ENCODE data around the gene AAGAB. TPM values are rescaled to one million over a fixed set of nuclear protein-coding genes. Genes with fewer than 3 reads are reported as not detected.
"Not testable (repeated sequence)": the region's sequence is repeated elsewhere in the genome, so short reads cannot be mapped to it uniquely, and the experiment has no call there.

The AAGAB gene
- total and polyA plus RNA-seq, 2 donors (not counting 1 experiment from before 2014, with no cell fraction given): 9.4 to 25.0 TPM

DNA sequence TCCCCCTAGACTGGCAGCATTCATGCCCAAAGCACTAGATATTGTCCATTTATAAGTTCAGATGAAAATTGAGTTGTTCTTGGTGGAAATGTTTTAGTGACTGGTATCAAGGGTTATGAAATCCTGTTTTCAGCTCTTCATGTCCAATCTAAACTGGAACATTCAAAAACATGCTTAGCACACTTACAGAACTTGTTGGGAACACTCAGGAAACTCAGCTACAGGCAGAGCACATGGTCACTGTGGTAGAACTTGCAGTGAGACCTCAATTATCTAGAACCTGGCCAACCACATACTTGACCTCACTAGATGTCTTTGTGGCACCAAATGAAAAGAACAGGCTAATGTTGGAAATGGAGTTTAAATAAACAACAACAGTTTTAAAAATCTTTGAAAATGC, 100.2 kb downstream of the AAGAB start:
- Histone ChIP-seq H3K4me2 (replicated peaks; ENCODE audit: low read depth, low read length, poor library complexity, severe bottlenecking) (no peak overlapping the region), H3K9ac (ENCODE audit: low read length) (no peak overlapping the region), H4K20me1 (ENCODE audit: control insufficient read depth, insufficient read depth, low read length, poor library complexity, severe bottlenecking) (peaks cover 78% of the 10 kb centered on the region), H3K79me2 (ENCODE audit: control insufficient read depth, insufficient read depth, low read length) (peaks cover 97% of the 10 kb centered on the region), H3K36me3 (replicated peaks in 1 of 2; ENCODE audit: control extremely low read depth in 1 of 2, control insufficient read depth in 1 of 2, extremely low read depth in 1 of 2, insufficient read depth in 2 of 2, low read length in 1 of 2) (peaks cover 3 to 24% of the 10 kb centered on the region in 2 experiments), H3K9me3 (ENCODE audit: control extremely low read depth in 1 of 3, control insufficient read depth in 2 of 3, insufficient read depth in 1 of 3, low read length in 2 of 3) (no peaks in the 10 kb centered on the region), H3K27me3 (replicated peaks in 1 of 4; ENCODE audit: control extremely low read depth in 1 of 4, control insufficient read depth in 3 of 4, insufficient read depth in 4 of 4, low read length in 3 of 4) (no peaks in the 10 kb centered on the region), H3K4me1 (ENCODE audit: control insufficient read depth in 2 of 2, insufficient read depth in 2 of 2, low read length in 2 of 2) (peaks cover 37 to 52% of the 10 kb centered on the region in 2 donors), H3K27ac (ENCODE audit: low read length in 2 of 2) (no peak overlapping the region), H3K4me3 (ENCODE audit: control extremely low read depth in 1 of 5, extremely low read depth in 1 of 5, insufficient read depth in 1 of 5, low read depth in 2 of 5, low read length in 4 of 5) (no peak overlapping the region), H2AFZ (ENCODE audit: insufficient read depth, low read depth, low read length, poor library complexity, severe bottlenecking) (no peak overlapping the region)
- intact Hi-C loops (cut with micrococcal nuclease): loop anchor here (2.0 kb wide), 1 partner anchor 19 kb away; no protein-coding TSS in a partner anchor
- ChIA-PET CTCF (no interaction called here), POLR2A (no interaction called here)
- no peak for ATAC-seq (ENCODE audit: low read depth)
- TF ChIP-seq EZH2 (IDR thresholded peaks at IDR 0.05; ENCODE audit: borderline replicate concordance, insufficient read depth, low read depth, low read length, poor library complexity, severe bottlenecking): no peak
- TF ChIP-seq, protein P1, sequence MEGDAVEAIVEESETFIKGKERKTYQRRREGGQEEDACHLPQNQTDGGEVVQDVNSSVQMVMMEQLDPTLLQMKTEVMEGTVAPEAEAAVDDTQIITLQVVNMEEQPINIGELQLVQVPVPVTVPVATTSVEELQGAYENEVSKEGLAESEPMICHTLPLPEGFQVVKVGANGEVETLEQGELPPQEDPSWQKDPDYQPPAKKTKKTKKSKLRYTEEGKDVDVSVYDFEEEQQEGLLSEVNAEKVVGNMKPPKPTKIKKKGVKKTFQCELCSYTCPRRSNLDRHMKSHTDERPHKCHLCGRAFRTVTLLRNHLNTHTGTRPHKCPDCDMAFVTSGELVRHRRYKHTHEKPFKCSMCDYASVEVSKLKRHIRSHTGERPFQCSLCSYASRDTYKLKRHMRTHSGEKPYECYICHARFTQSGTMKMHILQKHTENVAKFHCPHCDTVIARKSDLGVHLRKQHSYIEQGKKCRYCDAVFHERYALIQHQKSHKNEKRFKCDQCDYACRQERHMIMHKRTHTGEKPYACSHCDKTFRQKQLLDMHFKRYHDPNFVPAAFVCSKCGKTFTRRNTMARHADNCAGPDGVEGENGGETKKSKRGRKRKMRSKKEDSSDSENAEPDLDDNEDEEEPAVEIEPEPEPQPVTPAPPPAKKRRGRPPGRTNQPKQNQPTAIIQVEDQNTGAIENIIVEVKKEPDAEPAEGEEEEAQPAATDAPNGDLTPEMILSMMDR (IDR thresholded peaks at IDR 0.05): no peak
- Mint-ChIP-seq H3K4me3 (no peak overlapping the region), H3K4me1 (peaks cover 77% of the 10 kb centered on the region), H3K27me3 (no peaks in the 10 kb centered on the region), H3K27ac (no peak overlapping the region), H3K9me3 (ENCODE audit: insufficient read depth) (no peaks in the 10 kb centered on the region)
- no peak for DNase-seq

GRCh38 chr15:67153044-67153443, 101.4 kb downstream of the AAGAB start:
- Mint-ChIP-seq H3K4me1 (peaks cover 82% of the 10 kb centered on the region), H3K27ac (peak overlapping the region; percentile 37)
- H3K4me3 ChIP-seq (ENCODE audit: control extremely low read depth in 1 of 5, extremely low read depth in 1 of 5, insufficient read depth in 1 of 5, low read depth in 2 of 5, low read length in 4 of 5); H2AFZ ChIP-seq (ENCODE audit: insufficient read depth, low read depth, low read length, poor library complexity, severe bottlenecking); DNase-seq; H3K9me3 Mint-ChIP-seq (ENCODE audit: insufficient read depth); POLR2A ChIA-PET; H3K9me3 ChIP-seq (ENCODE audit: control extremely low read depth in 1 of 3, control insufficient read depth in 2 of 3, insufficient read depth in 1 of 3, low read length in 2 of 3); H3K27me3 ChIP-seq (replicated peaks in 1 of 4; ENCODE audit: control extremely low read depth in 1 of 4, control insufficient read depth in 3 of 4, insufficient read depth in 4 of 4, low read length in 3 of 4); H3K9ac ChIP-seq (ENCODE audit: low read length); H3K4me3 Mint-ChIP-seq; ATAC-seq (ENCODE audit: low read depth); H3K27ac ChIP-seq (ENCODE audit: low read length in 2 of 2); CTCF ChIA-PET; H3K27me3 Mint-ChIP-seq; intact Hi-C loops (cut with micrococcal nuclease): not testable (repeated sequence)
- Histone ChIP-seq H3K4me2 (replicated peaks; ENCODE audit: low read depth, low read length, poor library complexity, severe bottlenecking) (peak overlapping the region; percentile 16), H3K36me3 (replicated peaks in 1 of 2; ENCODE audit: control extremely low read depth in 1 of 2, control insufficient read depth in 1 of 2, extremely low read depth in 1 of 2, insufficient read depth in 2 of 2, low read length in 1 of 2) (peaks cover 3 to 24% of the 10 kb centered on the region in 2 experiments), H3K79me2 (ENCODE audit: control insufficient read depth, insufficient read depth, low read length) (peaks cover 97% of the 10 kb centered on the region), H4K20me1 (ENCODE audit: control insufficient read depth, insufficient read depth, low read length, poor library complexity, severe bottlenecking) (peaks cover 79% of the 10 kb centered on the region), H3K4me1 (ENCODE audit: control insufficient read depth in 2 of 2, insufficient read depth in 2 of 2, low read length in 2 of 2) (peaks cover 49 to 61% of the 10 kb centered on the region in 2 donors)
- WGBS (ENCODE audit: insufficient coverage): 88% methylated on average over 5 of the region's 6 CpGs

All from B cell (primary cell).